T-cell (primary cell): ENCODE results near the gene KCTD1. TPM values are rescaled to one million over a fixed set of nuclear protein-coding genes. Genes with fewer than 3 reads are reported as not detected.

Experiments
- ATAC-seq, 4 experiments: fragments of 200-7000 bp in 3 of 4; fragments of 150-1000 bp in 1 of 4; cut with Tn5 transposase; replicated peaks in 1 of 4; 1 replicate in 3 of 4; 2 replicates in 1 of 4; pipeline ENCODE4 v1.10.0; 2021; ENCODE audit warnings: moderate library complexity in 3 of 4, mild to moderate bottlenecking in 2 of 4, moderate number of reproducible peaks in 1 of 4
- CTCF ChIA-PET, 2 donors: fragments of 300-600 bp; sonication (Branson Sonifier 250); formaldehyde crosslinking; loops; one replicate each; lab custom pipeline; 2022; ENCODE audit warnings: antibody characterized with exemption in 2 of 2; lab: Charles Lee
- POLR2A ChIA-PET, 2 donors: fragments of 300-600 bp; sonication (Branson Sonifier 250); formaldehyde crosslinking; loops; one replicate each; lab custom pipeline; 2022; ENCODE audit warnings: antibody characterized with exemption in 2 of 2; lab: Charles Lee
- DNase-seq, 35 experiments: peaks; one replicate each; pipeline versions ENCODE4 v3.0.0 to v3.0.0-alpha.2; 2013 to 2023
- H3K27ac ChIP-seq: one replicate; pipeline ENCODE4 v1.5.1; 2013; ENCODE audit warnings: low read length
- H3K27me3 ChIP-seq, 2 experiments: replicated peaks in 1 of 2; 1 replicate in 1 of 2; 2 replicates in 1 of 2; pipeline versions ENCODE4 v1.6.1 to v1.7.0; 2013; ENCODE audit warnings: low read length in 1 of 2, mixed read lengths in 1 of 2; ENCODE audit not compliant: control insufficient read depth in 2 of 2, insufficient read depth in 2 of 2; ENCODE audit errors: extremely low read depth in 1 of 2
- H3K36me3 ChIP-seq, 2 donors: 1 replicate in 1 of 2; 2 replicates in 1 of 2; pipeline versions ENCODE4 v1.6.1 to v1.7.0; 2013; ENCODE audit warnings: low read length in 1 of 2; ENCODE audit not compliant: control insufficient read depth in 2 of 2, insufficient read depth in 1 of 2; ENCODE audit errors: extremely low read depth in 1 of 2
- H3K4me1 ChIP-seq, 2 experiments: 1 replicate in 1 of 2; 2 replicates in 1 of 2; pipeline versions ENCODE4 v1.6.1 to v1.7.0; 2013; ENCODE audit warnings: low read length in 2 of 2, mixed read lengths in 1 of 2; ENCODE audit not compliant: insufficient read depth in 2 of 2, control insufficient read depth in 1 of 2; ENCODE audit errors: extremely low read depth in 1 of 2
- H3K4me3 ChIP-seq, 2 donors: 1 replicate in 1 of 2; 2 replicates in 1 of 2; pipeline versions ENCODE4 v1.5.1 to v1.7.0; 2013; ENCODE audit warnings: mild to moderate bottlenecking in 2 of 2, low read length in 1 of 2, moderate library complexity in 1 of 2; ENCODE audit not compliant: control insufficient read depth in 1 of 2; ENCODE audit errors: extremely low read depth in 1 of 2
- H3K9me3 ChIP-seq: 2 replicates; pipeline ENCODE4 v1.7.0; 2013
- H3K27ac Mint-ChIP-seq, 2 donors: one replicate each; pipeline ENCODE4 v1.8.0; 2020 to 2021; ENCODE audit warnings: mild to moderate bottlenecking in 2 of 2, mixed read lengths in 2 of 2
- H3K27me3 Mint-ChIP-seq, 2 donors: one replicate each; pipeline ENCODE4 v1.8.0; 2021 to 2022; ENCODE audit warnings: mixed read lengths in 2 of 2
- H3K36me3 Mint-ChIP-seq: one replicate; pipeline ENCODE4 v1.8.0; 2021; ENCODE audit warnings: mixed read lengths
- H3K4me1 Mint-ChIP-seq, 3 donors: one replicate each; pipeline ENCODE4 v1.8.0; 2020 to 2022; ENCODE audit warnings: mixed read lengths in 3 of 3, mild to moderate bottlenecking in 1 of 3
- H3K4me3 Mint-ChIP-seq, 3 donors: one replicate each; pipeline ENCODE4 v1.8.0; 2020 to 2022; ENCODE audit warnings: mild to moderate bottlenecking in 3 of 3, mixed read lengths in 3 of 3, moderate library complexity in 3 of 3
- H3K9me3 Mint-ChIP-seq, 3 donors: one replicate each; pipeline ENCODE4 v1.8.0; 2020 to 2022; ENCODE audit warnings: mixed read lengths in 3 of 3
- WGBS: methylation state at CpG from one replicate; pipeline ENCODE4 v1.1.5; 2013; ENCODE audit warnings: missing lambda C conversion rate; ENCODE audit not compliant: insufficient coverage; 5-methylcytosine and 5-hydroxymethylcytosine counted together
- total RNA-seq, 35 experiments: library from RNA in 6 of 35; stranded (reverse) in 6 of 35; fragments of 120-200 nt in 1 of 35; gene quantifications; one replicate each; pipeline versions ENCODE4 v1.2.1 to v1.2.4 and lab custom pipeline; 2013 to 2026

KCTD1 gene
- total RNA-seq, 5 donors from 2014 or later (not counting 1 experiment from before 2014, with no cell fraction given), result 3.2 to 4.3 (median 3.9) TPM

DNA sequence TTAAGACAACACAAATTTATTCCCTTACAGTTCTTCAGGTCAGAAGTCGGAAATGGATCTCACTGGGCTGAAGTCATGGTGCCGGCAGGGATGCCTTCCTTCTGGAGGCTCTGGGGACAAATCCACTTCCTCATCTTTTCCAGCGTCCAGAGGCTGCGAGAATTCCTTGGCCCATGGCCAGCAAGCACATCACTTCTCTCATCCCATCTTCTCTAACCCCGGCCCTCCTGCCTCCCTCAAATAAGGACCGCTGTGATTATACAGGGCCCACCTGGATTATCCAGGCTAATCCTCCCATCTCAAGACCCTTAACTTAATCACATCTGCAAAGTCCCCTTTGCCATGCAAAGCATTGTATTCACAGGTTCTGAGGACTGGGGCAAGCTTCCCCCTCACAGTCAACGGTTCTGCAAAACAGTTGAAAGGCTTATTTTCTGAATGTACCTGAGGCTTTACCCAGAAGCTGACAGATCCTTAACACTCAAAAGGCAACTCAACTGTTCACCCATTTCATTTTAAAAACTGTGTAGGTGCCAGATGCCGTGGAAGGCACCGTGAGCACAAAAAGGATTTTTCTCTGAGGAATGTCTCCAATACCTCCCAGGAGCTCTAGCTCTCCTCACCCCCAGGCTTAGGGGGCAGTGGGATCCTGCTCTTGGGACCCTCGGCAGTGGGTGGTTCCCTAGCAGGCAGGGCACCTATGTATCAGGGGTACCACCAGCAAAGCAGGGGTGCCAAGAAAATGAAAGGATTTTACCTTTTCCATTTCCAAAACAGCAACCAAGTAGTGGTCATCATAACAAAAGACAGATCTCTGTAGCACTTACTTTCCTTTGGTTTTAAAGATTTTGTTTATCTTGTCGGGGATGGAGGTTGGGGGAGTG, 84.0 kb downstream of the KCTD1 start:
- DNase-seq, result no peak
- Mint-ChIP-seq H3K4me1 (no peaks in the 10 kb centered on the region), H3K27me3 (no peaks in the 10 kb centered on the region), H3K36me3 (peaks cover 11% of the 10 kb centered on the region), H3K9me3 (no peaks in the 10 kb centered on the region), H3K27ac (no peak overlapping the region), H3K4me3 (no peak overlapping the region)
- Histone ChIP-seq H3K9me3 (no peaks in the 10 kb centered on the region), H3K4me1 (no peaks in the 10 kb centered on the region), H3K36me3 (no peaks in the 10 kb centered on the region), H3K27me3 (no peaks in the 10 kb centered on the region), H3K27ac (no peak overlapping the region), H3K4me3 (no peak overlapping the region)
- ATAC-seq, result no peak
- ChIA-PET CTCF (no interaction called here), POLR2A (no interaction called here)
- 94% methylated on average over 10 of the region's 11 CpGs for WGBS

DNA sequence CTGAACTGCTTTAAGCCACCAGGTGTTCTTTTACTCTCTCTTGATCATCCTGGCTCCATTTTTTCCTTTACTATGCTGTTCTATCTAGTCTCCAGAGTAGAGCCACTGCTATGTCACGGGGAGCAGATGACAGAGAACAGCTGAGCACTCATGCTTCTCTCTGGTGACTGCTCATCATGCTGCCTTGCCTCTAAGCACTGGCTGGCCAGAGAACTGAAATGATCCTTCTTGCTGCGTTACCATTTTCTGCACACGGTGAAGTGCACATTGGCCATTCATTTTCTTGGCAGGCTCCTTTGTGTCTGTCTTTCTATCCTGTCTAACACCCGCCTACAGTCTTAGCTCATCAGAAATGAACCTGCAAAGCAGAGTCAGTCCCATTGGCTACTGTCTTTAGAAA, 86.0 kb downstream of the KCTD1 start:
- 90% methylated on average over 3 of the region's 4 CpGs for WGBS
- Mint-ChIP-seq H3K36me3 (peaks cover 17% of the 10 kb centered on the region), H3K27me3 (no peaks in the 10 kb centered on the region), H3K27ac (no peak overlapping the region), H3K9me3 (no peaks in the 10 kb centered on the region), H3K4me3 (no peak overlapping the region), H3K4me1 (no peaks in the 10 kb centered on the region)
- Histone ChIP-seq H3K36me3 (no peaks in the 10 kb centered on the region), H3K9me3 (no peaks in the 10 kb centered on the region), H3K4me1 (no peaks in the 10 kb centered on the region), H3K27ac (no peak overlapping the region), H3K4me3 (no peak overlapping the region), H3K27me3 (no peaks in the 10 kb centered on the region)
- ChIA-PET POLR2A (no interaction called here), CTCF (no interaction called here)
- DNase-seq, result no peak
- ATAC-seq, result no peak

DNA sequence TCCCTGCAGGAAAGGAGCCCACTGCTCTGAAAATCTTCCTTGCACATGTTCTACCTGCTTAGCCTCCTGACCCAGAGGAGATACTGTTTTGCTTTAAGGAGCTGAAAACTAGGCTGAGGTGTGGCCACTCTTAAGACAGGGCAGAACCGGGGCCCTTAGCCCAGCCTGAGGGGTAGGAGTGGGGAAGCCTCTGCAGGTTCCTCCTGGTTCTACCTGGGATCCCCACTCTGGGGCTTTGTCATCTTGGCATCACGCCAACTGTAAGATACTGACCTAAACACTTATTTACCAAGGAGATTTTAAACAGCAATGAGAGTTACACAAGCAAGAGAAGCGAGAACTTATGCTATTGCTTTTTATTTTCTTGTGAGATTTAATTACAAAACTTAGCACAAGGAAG, 86.9 kb downstream of the KCTD1 start:
- Histone ChIP-seq H3K27me3 (no peaks in the 10 kb centered on the region), H3K36me3 (no peaks in the 10 kb centered on the region), H3K9me3 (no peaks in the 10 kb centered on the region), H3K4me3 (no peak overlapping the region), H3K4me1 (no peaks in the 10 kb centered on the region), H3K27ac (no peak overlapping the region)
- no peaks in the 10 kb centered on the region for H3K4me1 Mint-ChIP-seq
- CTCF ChIA-PET, result no interaction called here
- no peak for ATAC-seq
- no peak for DNase-seq
- no CpG with 5 or more reads among the region's 3 CpGs for WGBS
- no peaks in the 10 kb centered on the region for H3K27me3 Mint-ChIP-seq
- H3K36me3 Mint-ChIP-seq, result peaks cover 14% of the 10 kb centered on the region
- no peaks in the 10 kb centered on the region for H3K9me3 Mint-ChIP-seq
- no peak overlapping the region for H3K27ac Mint-ChIP-seq
- H3K4me3 Mint-ChIP-seq, result no peak overlapping the region
- POLR2A ChIA-PET, result no interaction called here

DNA sequence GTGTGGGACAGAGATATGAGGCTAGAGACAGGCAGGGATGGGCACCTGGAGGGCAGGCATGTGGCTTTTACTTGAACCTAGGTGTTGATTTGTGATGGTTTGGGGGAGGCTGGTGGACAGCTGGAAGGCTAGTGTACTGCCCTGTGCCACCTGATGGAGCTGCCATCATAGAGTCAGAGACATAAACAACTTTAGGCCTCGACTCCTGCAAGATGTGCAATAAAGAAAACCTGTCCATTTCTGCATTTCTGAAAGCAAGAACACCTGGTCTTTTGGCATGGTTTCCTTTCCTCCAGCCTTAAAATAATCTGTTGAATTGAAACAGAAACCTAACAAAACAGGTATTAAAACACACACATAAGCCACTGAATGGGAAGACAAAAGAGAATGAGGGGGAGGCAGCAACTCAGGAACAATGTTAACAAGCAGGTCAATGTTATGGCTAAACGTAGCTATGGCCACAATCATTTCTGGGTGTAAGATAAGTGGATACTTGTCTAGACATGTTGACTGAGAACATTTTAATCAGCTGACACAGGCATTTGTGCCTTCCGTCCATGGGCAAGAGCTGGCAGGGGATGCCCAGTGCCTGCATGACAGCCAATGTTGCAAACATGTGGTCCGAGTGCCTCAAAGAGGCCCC, 87.8 kb downstream of the KCTD1 start:
- ATAC-seq (no peak), DNase-seq (no peak)
- H3K4me1 Mint-ChIP-seq, result no peaks in the 10 kb centered on the region
- peaks cover 17% of the 10 kb centered on the region for H3K36me3 Mint-ChIP-seq
- no peak overlapping the region for H3K4me3 Mint-ChIP-seq
- ChIA-PET POLR2A (no interaction called here), CTCF (interaction anchor here in 1 of 2 donors (0.5 kb wide), 1 partner anchor 40 kb away, joined by 3 read pairs; no protein-coding TSS in a partner anchor)
- Histone ChIP-seq H3K27ac (no peak overlapping the region), H3K4me1 (no peaks in the 10 kb centered on the region), H3K9me3 (no peaks in the 10 kb centered on the region), H3K36me3 (no peaks in the 10 kb centered on the region), H3K4me3 (no peak overlapping the region), H3K27me3 (no peaks in the 10 kb centered on the region)
- H3K9me3 Mint-ChIP-seq, result no peaks in the 10 kb centered on the region
- H3K27ac Mint-ChIP-seq, result no peak overlapping the region
- H3K27me3 Mint-ChIP-seq, result no peaks in the 10 kb centered on the region
- 48% methylated on average over 3 of the region's 4 CpGs for WGBS

DNA sequence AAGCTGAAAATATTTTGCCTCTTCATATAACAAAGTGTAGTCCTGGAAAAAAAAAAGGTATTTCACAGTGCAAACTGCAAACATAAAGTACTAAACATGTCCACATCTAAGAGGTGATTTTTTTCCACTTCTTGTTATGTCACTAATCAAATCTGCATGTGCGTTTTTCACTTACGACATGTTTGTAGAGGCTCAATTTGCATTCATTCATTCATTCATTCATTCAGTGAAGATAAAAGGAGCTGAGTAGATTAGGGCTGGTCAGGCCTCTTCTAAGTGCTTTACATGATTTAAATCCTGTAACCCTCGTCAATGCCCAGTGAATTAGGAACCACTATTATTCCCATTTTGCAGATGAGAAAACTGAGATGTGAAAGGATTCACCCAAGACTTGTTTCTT, 88.5 kb downstream of the KCTD1 start:
- H3K36me3 Mint-ChIP-seq, result peaks cover 17% of the 10 kb centered on the region
- no peaks in the 10 kb centered on the region for H3K9me3 Mint-ChIP-seq
- no peaks in the 10 kb centered on the region for H3K4me1 ChIP-seq
- no peak overlapping the region for H3K27ac ChIP-seq
- ChIA-PET CTCF (interaction anchor here in 1 of 2 donors (0.5 kb wide), 1 partner anchor 40 kb away, joined by 3 read pairs; no protein-coding TSS in a partner anchor), POLR2A (no interaction called here)
- H3K27ac Mint-ChIP-seq, result no peak overlapping the region
- no peak overlapping the region for H3K4me3 Mint-ChIP-seq
- H3K4me1 Mint-ChIP-seq, result no peaks in the 10 kb centered on the region
- H3K36me3 ChIP-seq, result no peaks in the 10 kb centered on the region
- H3K9me3 ChIP-seq, result no peaks in the 10 kb centered on the region
- ATAC-seq (no peak), DNase-seq (no peak)
- H3K27me3 Mint-ChIP-seq, result no peaks in the 10 kb centered on the region
- H3K4me3 ChIP-seq, result no peak overlapping the region
- H3K27me3 ChIP-seq, result no peaks in the 10 kb centered on the region
- WGBS, result no CpG with 5 or more reads among the region's 3 CpGs

DNA sequence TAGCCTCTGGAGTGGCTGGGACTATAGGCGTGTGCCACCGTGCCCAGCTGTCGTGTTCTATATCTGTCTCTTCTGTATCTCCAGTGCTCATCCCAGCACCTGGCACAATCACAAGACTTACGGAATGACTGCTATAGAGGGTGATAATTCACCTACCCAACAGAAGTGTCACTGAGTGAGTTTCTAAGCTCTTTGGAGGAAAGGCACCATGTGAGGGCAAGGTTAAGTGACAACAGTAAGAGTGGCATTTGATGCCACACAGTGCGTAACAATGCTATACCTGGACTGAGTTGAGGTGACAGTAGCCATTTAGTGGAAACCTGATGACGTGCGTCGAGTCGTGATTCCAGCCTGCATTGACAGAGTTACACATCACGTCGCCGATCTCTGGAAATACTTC, 89.0 kb downstream of the KCTD1 start:
- Mint-ChIP-seq H3K27ac (no peak overlapping the region), H3K9me3 (no peaks in the 10 kb centered on the region), H3K4me3 (no peak overlapping the region), H3K4me1 (no peaks in the 10 kb centered on the region), H3K27me3 (no peaks in the 10 kb centered on the region), H3K36me3 (peaks cover 19% of the 10 kb centered on the region)
- ChIA-PET POLR2A (no interaction called here), CTCF (interaction anchor here in 1 of 2 donors (0.5 kb wide), 1 partner anchor 149 kb away, joined by 3 read pairs; no protein-coding TSS in a partner anchor)
- no peak for DNase-seq
- no peak for ATAC-seq
- no peak overlapping the region for H3K4me3 ChIP-seq
- WGBS, result 92% methylated on average over 8 of the region's 12 CpGs
- H3K9me3 ChIP-seq, result no peaks in the 10 kb centered on the region
- H3K4me1 ChIP-seq, result no peaks in the 10 kb centered on the region
- H3K36me3 ChIP-seq, result no peaks in the 10 kb centered on the region
- no peak overlapping the region for H3K27ac ChIP-seq
- H3K27me3 ChIP-seq, result no peaks in the 10 kb centered on the region
